ENCODE results near the gene PRR35.

The PRR35 gene

GRCh38 chr16:582218-582613, 22.0 kb downstream of the PRR35 start:
- DNase-seq, result no peak

GRCh38 chr16:582614-583331, 22.6 kb downstream of the PRR35 start:
- no peak for DNase-seq

- no peak for DNase-seq
Observed at GRCh38 chr16:583470-583814, 23.2 kb downstream of the PRR35 start.

- no peak for DNase-seq
Observed at GRCh38 chr16:583815-584591, 23.8 kb downstream of the PRR35 start.

GRCh38 chr16:585351-585750, 25.2 kb downstream of the PRR35 start:
- DNase-seq, result no peak

GRCh38 chr16:586047-586644, 26.0 kb downstream of the PRR35 start:
- no peak for DNase-seq

GRCh38 chr16:586645-587590, 26.7 kb downstream of the PRR35 start:
- DNase-seq, result no peak

GRCh38 chr16:588639-588888, 28.4 kb downstream of the PRR35 start:
- peak; percentile 48 for DNase-seq

- peak; percentile 98 for DNase-seq
Observed at GRCh38 chr16:588889-589657, 28.9 kb downstream of the PRR35 start.

- peak; percentile 100 for DNase-seq
Observed at GRCh38 chr16:589658-590187, 29.5 kb downstream of the PRR35 start, which contains the start of gene RAB40C. Gene RAB40C (plus strand): TSS chr16:590066. CDS start chr16:590292, 226 bp downstream.

GRCh38 chr16:590188-590814, 30.1 kb downstream of the PRR35 start:
- DNase-seq, result no peak

GRCh38 chr16:590815-591200, 30.6 kb downstream of the PRR35 start:
- no peak for DNase-seq

- no peak for DNase-seq
Observed at GRCh38 chr16:591231-591630, 31.0 kb downstream of the PRR35 start.

GRCh38 chr16:591892-592517, 31.8 kb downstream of the PRR35 start:
- no peak for DNase-seq

- DNase-seq, result no peak
Observed at GRCh38 chr16:592518-593306, 32.5 kb downstream of the PRR35 start.

- DNase-seq, result no peak
Observed at GRCh38 chr16:593406-593805, 33.2 kb downstream of the PRR35 start.

GRCh38 chr16:593807-594206, 33.6 kb downstream of the PRR35 start:
- DNase-seq, result no peak

- no peak for DNase-seq
Observed at GRCh38 chr16:595094-595528, 34.9 kb downstream of the PRR35 start.

- DNase-seq, result no peak
Observed at GRCh38 chr16:595942-596735, 35.9 kb downstream of the PRR35 start.

- DNase-seq, result no peak
Observed at GRCh38 chr16:596736-597060, 36.5 kb downstream of the PRR35 start.

All from activated gamma-delta T cell treated with Interleukin-2 at 50 U/mL for 16 hours (primary cell).